ENCODE results near the gene P3H2.

DNA sequence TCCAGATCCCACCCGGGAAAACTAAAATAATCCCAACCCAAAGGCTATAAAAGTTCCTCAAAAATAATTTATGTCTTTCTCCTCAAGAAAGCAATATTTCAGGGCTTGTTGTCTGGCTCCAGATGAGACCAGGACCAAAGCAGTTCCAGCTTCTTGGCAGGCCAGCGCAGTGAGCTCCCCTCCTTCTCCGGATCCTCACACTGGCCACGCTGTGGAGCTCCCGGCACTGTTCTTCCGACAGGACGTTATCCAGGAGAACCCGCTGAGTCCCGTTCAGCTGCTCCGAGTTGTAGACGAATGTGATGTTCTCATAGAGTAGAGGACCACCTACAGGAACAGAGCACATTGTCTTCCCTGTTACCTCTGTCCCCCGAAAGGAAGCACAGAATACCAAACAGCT is 146.3 kb downstream of the P3H2 start:
- TF ChIP-seq CTCF (IDR thresholded peaks at IDR 0.05 in 4 of 5, conservative IDR thresholded peaks at IDR 0.05 in 1 of 5): no peak
- TF ChIP-seq POLR2A (IDR thresholded peaks at IDR 0.05): no peak

All from gastrocnemius medialis (tissue), 4 donors.